Fibroblast of the aortic adventitia (primary cell): Measurements from ENCODE around the gene TTBK1. TPM values are rescaled to one million over a fixed set of nuclear protein-coding genes. Genes with fewer than 3 reads are reported as not detected.

Experiments used
- DNase-seq: peaks from one replicate; pipeline ENCODE4 v3.0.0-alpha.2; 2010; ENCODE audit warnings: low read depth
- H3K4me3 ChIP-seq: 2 replicates; pipeline ENCODE4 v1.5.1; 2011; ENCODE audit warnings: low read depth, mild to moderate bottlenecking, control low read depth, low read length, moderate library complexity
- total RNA-seq: library from RNA; depleted of rRNA; stranded (reverse); fragments of >200 nt; gene quantifications from 2 replicates; pipeline ENCODE4 v1.2.3, GENCODE V29; 2012; ENCODE audit warnings: low replicate concordance
- TF ChIP-seq, protein P1 (sequence below): IDR thresholded peaks from 2 replicates; pipeline ENCODE4 v1.5.1; 2011; ENCODE audit warnings: mild to moderate bottlenecking, low read length, control low read depth, inconsistent platforms; ENCODE audit not compliant: insufficient read depth

TTBK1 gene
- total RNA-seq, 1 donor, result not detected

DNA sequence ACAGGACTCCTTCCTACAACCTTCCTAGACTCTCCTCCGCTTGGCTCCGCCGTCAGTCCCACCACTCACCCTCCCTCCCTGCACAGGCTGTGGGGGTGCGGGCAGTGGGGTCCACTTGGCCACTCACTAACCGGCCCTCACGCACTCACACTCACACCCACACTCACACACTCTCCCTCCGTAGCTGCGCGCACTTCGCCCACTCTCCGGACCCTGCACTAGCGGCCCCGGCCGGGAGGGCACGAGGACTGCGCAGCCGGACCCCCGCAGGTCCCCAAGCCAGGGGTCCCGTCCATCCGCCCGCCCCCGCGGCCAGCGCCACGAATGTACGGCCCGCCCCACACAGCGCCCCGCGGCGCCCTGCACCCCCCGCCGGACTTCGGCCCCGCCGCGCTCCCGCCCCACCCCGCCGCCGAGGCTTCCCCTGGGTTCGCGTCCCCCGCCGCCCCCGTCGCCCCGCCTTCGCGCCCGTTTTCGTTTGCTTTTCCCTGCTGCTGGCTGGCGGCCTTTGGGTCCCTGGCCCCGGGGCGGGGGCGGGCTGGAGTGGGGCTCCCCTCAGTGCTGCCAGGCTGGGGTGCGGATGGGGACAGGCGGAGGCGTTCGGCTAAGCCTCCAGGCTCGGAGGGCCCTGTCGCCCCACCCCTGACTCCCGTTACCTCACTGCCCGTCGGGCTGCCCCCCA, 31.8 kb downstream of the TTBK1 start:
- H3K4me3 ChIP-seq, result peak overlapping the region; percentile 47
- no peak for DNase-seq
- TF ChIP-seq, protein P1, sequence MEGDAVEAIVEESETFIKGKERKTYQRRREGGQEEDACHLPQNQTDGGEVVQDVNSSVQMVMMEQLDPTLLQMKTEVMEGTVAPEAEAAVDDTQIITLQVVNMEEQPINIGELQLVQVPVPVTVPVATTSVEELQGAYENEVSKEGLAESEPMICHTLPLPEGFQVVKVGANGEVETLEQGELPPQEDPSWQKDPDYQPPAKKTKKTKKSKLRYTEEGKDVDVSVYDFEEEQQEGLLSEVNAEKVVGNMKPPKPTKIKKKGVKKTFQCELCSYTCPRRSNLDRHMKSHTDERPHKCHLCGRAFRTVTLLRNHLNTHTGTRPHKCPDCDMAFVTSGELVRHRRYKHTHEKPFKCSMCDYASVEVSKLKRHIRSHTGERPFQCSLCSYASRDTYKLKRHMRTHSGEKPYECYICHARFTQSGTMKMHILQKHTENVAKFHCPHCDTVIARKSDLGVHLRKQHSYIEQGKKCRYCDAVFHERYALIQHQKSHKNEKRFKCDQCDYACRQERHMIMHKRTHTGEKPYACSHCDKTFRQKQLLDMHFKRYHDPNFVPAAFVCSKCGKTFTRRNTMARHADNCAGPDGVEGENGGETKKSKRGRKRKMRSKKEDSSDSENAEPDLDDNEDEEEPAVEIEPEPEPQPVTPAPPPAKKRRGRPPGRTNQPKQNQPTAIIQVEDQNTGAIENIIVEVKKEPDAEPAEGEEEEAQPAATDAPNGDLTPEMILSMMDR, result no peak

DNA sequence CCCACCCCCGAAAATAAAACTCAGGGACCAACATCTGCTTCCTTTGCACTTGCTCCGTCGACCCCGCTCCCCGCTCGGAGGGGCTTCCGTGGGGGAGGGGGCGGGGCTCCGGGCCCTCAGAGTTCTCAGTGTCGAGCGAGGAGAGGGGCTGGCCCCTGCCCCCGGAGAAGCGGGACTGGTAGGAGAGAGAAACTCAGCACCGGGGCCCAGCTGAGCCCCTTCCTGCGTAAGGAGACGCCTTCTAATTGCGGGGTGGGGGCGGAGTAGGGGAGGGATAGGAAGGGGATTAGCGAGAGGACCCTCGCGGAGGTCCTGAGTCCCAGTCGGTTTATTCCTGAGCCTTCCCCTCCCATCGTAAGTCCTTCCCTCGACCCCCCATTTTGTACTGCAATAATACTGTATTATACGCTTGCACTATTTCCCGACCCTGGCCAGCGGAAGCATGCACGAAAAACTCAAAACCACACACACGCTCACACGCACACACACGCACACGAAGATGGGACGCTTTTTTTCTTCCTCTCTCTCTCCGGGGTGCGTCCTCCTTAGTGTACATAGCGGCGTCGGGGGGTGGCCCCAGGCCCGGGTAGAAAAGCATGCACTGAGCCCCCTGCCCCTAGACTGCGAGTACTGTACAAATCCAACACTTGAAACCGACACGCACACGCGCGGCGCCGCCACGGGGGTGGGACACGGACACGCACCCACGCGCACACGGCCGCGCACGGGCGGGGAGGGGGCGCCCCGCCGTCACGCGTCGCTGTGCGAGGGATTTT, 32.7 kb downstream of the TTBK1 start:
- TF ChIP-seq, protein P1, result no peak
- H3K4me3 ChIP-seq, result no peak overlapping the region
- no peak for DNase-seq

DNA sequence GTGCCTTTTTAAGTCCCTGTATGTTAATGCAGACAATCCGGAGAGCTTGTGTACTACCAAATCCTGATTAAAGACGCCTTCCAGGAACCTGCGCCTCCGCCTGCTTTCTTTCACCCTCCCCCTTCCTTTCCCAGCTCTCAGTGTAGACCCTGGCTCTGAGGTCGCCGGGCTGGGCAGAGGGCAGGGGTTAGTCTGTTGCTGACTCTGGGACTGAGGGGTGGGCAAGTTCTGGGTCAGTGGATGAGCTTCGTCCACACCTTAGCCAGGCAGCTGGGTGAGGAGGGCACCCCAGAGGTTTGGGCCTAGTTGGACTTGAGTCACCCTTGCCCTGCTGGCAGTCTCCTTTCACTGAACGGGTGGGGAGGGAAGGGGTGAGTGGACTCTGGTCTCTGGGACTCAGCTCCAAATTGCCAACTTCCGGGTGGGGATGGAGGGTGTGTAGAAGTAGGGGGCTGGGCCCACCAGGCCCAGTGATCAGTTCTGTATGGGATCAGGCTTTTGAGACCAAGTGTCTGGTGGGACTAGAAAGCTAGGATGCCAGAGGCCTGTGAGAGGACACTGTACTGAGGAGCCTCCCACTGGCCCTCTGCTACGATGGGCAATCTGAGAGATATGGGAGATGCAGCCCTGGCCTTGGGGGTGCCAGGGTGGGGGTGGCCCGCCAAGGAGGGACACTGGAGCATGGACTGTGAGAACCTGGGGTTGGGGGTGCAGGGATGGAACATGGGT, 33.5 kb downstream of the TTBK1 start:
- DNase-seq, result no peak
- TF ChIP-seq, protein P1, result no peak
- H3K4me3 ChIP-seq, result no peak overlapping the region

DNA sequence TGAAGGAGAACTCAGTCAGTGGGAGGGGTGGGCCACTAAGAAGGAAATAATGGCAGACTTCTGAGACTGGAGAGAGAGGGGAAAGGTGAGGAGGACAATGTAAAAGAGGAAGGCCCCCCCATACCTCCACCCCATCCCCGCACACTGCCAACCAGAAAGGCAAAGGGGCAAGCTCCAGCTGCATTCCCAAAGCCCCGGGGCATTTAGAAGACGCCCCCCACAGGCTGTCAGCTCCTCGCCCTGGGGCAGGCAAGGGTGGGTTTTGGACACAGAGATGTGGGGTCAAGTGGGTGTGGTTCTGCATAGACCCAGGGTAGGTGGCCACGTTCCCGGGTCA, 34.0 kb downstream of the TTBK1 start:
- DNase-seq, result no peak
- TF ChIP-seq, protein P1, result no peak
- H3K4me3 ChIP-seq, result no peak overlapping the region

DNA sequence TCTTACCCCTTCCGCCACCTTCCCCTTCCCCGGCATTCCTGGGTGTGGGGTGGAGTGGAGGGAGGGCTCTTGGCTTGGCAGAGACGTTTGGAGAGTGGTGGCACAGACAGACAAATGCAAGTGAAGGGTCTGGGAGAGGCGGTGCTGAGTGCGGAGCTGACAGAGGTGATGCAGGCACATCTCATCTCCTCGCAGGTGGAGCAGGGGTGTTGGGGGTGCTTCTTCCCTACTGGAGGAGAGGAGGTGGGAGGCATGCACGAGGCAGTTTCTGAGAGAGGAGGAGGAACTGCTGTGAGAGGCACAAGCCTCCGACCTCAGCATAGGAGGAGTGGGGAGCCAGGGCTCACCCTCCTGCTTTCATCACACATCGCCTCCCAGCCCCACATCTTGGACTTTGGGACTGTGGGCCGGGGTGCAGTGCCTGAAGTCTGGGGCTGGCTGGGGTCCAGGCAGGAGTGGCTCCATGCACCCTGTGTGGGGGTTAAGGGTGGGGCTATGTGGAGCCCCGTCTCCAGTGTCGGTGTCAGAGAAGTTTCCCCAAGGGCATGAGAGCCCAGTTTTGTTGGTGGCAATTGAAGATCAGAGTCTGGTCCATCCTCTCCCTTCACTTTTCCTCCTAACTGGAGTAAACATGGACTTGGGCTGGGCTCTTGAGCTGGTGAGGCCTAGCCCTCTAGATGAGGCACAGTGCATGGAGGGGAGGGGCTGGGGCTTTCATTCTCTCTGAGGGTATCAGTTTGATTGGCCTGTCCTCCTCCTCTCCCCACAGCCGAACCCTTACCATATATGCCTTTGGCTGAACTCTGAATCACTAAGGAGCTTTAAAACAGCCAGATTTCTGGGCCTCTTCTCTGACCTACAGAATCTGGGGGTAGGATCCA, 34.6 kb downstream of the TTBK1 start:
- no peak overlapping the region for H3K4me3 ChIP-seq
- TF ChIP-seq, protein P1, result no peak
- peak; percentile 3 for DNase-seq

DNA sequence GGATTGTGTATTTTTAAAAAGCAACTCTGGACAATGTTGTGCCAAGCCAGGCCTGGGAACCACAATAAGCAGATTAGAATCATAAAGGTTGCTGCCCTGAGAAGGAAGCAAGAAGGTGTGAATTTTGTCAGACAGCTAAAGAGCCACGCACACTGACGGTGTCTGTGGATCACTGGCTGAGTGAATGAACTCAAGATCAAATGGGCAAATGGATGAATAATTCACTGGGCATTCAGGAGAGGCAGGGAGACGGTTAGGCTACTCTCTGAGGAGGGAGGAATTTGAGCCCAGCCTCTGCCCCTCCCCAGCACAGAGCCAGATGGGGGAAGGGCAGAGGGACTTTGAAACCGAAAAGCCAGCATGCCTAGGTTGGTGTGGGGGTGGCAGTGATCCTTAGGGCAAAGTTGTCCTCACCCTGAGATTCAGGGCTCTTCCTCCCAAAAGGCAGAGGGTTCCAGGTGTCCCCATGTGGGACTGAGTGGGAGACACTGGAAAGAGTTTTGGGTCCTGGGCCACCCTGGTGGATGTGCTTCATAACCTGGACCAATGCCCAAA, 35.3 kb downstream of the TTBK1 start:
- no peak overlapping the region for H3K4me3 ChIP-seq
- TF ChIP-seq, protein P1, result no peak
- DNase-seq, result peak; percentile 26
